ENCODE measurements around the gene KCNE1.
A peak's percentile ranks its signal among the peaks of the same experiment; 100 is the strongest.

The KCNE1 gene

GRCh38 chr21:34513129-34513675, 1.2 kb upstream of the KCNE1 start:
- DNase-seq (ENCODE audit: low read depth), result no peak
- TF ChIP-seq CTCF (IDR thresholded peaks at IDR 0.05; ENCODE audit: control insufficient read depth, extremely low read depth, insufficient read depth), result no peak
- H3K4me3 ChIP-seq (ENCODE audit: low read depth, low read length), result no peak overlapping the region

- H3K4me3 ChIP-seq (ENCODE audit: low read depth, low read length), result no peak overlapping the region
- no peak for TF ChIP-seq CTCF (IDR thresholded peaks at IDR 0.05; ENCODE audit: control insufficient read depth, extremely low read depth, insufficient read depth)
- DNase-seq (ENCODE audit: low read depth), result no peak
These were observed 829 bp downstream of the KCNE1 start for GRCh38 chr21:34511181-34511580.

- TF ChIP-seq CTCF (IDR thresholded peaks at IDR 0.05; ENCODE audit: control insufficient read depth, extremely low read depth, insufficient read depth), result peak; percentile 71
- no peak overlapping the region for H3K4me3 ChIP-seq (ENCODE audit: low read depth, low read length)
- peak; percentile 31 for DNase-seq (ENCODE audit: low read depth)
These were observed 1.6 kb downstream of the KCNE1 start for GRCh38 chr21:34510148-34511142.

- no peak overlapping the region for H3K4me3 ChIP-seq (ENCODE audit: low read depth, low read length)
- no peak for DNase-seq (ENCODE audit: low read depth)
- peak; percentile 27 for TF ChIP-seq CTCF (IDR thresholded peaks at IDR 0.05; ENCODE audit: control insufficient read depth, extremely low read depth, insufficient read depth)
These were observed 2.9 kb downstream of the KCNE1 start for GRCh38 chr21:34509151-34509550.

- no peak for TF ChIP-seq CTCF (IDR thresholded peaks at IDR 0.05; ENCODE audit: control insufficient read depth, extremely low read depth, insufficient read depth)
- H3K4me3 ChIP-seq (ENCODE audit: low read depth, low read length), result no peak overlapping the region
- no peak for DNase-seq (ENCODE audit: low read depth)
These were observed 7.4 kb downstream of the KCNE1 start for GRCh38 chr21:34504595-34504994.

GRCh38 chr21:34502480-34503106, 9.4 kb downstream of the KCNE1 start:
- TF ChIP-seq CTCF (IDR thresholded peaks at IDR 0.05; ENCODE audit: control insufficient read depth, extremely low read depth, insufficient read depth), result no peak
- DNase-seq (ENCODE audit: low read depth), result no peak

More at GRCh38 chr21:34502480-34503106, 9.4 kb downstream of the KCNE1 start:
- no peak overlapping the region for H3K4me3 ChIP-seq (ENCODE audit: low read depth, low read length)
